Adipocyte (in vitro differentiated cells): ENCODE measurements around the gene ACSBG1.
A peak's percentile ranks its signal among the peaks of the same experiment; 100 is the strongest.

ENCODE experiments used
- DNase-seq: peaks from one replicate; pipeline ENCODE4 v3.0.0-alpha.2; 2015; ENCODE audit warnings: low read depth
- H3K27me3 ChIP-seq: replicated peaks from 2 replicates; pipeline ENCODE4 v1.7.0; 2013; ENCODE audit warnings: mild to moderate bottlenecking, low read length, moderate library complexity; ENCODE audit not compliant: control insufficient read depth, insufficient read depth
- H3K36me3 ChIP-seq: 2 replicates; pipeline ENCODE4 v1.7.0; 2013; ENCODE audit warnings: low read length, mild to moderate bottlenecking, moderate library complexity; ENCODE audit not compliant: control insufficient read depth, insufficient read depth, severe bottlenecking
- H3K4me1 ChIP-seq: 2 replicates; pipeline ENCODE4 v1.7.0; 2013; ENCODE audit warnings: mild to moderate bottlenecking, low read length, moderate library complexity; ENCODE audit not compliant: control insufficient read depth, insufficient read depth
- H3K4me3 ChIP-seq: 2 replicates; pipeline ENCODE4 v1.7.0; 2013; ENCODE audit warnings: mild to moderate bottlenecking, low read length, moderate library complexity
- H3K9ac ChIP-seq: 2 replicates; pipeline ENCODE4 v1.7.0; 2013; ENCODE audit warnings: mild to moderate bottlenecking, low read length, moderate library complexity
- H3K9me3 ChIP-seq: 2 replicates; pipeline ENCODE4 v1.7.0; 2013; ENCODE audit warnings: mild to moderate bottlenecking, low read length, moderate library complexity; ENCODE audit not compliant: control insufficient read depth

Gene ACSBG1, protein sequence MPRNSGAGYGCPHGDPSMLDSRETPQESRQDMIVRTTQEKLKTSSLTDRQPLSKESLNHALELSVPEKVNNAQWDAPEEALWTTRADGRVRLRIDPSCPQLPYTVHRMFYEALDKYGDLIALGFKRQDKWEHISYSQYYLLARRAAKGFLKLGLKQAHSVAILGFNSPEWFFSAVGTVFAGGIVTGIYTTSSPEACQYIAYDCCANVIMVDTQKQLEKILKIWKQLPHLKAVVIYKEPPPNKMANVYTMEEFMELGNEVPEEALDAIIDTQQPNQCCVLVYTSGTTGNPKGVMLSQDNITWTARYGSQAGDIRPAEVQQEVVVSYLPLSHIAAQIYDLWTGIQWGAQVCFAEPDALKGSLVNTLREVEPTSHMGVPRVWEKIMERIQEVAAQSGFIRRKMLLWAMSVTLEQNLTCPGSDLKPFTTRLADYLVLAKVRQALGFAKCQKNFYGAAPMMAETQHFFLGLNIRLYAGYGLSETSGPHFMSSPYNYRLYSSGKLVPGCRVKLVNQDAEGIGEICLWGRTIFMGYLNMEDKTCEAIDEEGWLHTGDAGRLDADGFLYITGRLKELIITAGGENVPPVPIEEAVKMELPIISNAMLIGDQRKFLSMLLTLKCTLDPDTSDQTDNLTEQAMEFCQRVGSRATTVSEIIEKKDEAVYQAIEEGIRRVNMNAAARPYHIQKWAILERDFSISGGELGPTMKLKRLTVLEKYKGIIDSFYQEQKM

DNA sequence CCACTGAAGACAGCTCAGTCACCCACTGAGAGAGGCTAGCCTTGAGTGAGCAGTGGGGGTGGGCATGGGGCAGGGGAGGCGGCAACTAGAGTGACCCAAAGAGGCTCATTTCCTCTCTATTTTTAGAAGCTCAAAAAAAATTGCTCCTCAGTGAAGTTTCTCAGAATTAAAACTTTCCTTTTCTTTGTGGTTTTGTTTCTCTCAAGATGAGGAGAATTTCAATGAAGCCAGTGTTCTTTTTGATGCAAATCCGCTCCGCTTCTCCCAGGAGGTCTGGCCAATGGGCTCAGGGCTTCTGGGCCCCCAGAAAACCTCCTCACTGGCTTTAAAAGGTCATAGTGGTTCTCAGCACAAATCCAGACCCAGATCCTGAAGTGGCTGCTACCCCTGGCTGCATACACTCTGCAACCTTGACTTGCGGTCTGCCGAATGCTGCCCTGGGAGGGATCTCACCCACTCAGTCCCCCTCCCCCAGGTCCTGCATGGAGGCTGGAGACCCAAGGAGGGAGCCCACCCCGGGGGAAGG is at the start of gene ACSBG1:
ACSBG1 (minus strand) TSS at position 51 of the 526 bp plus-strand sequence. CDS start 64 bp downstream, outside the sequence.
- no peak within 1 kb of the TSS for H3K4me3 ChIP-seq
- H3K27me3 ChIP-seq, result peaks cover 71% of the 10 kb centered on the region
- H3K36me3 ChIP-seq, result no peaks in the 10 kb centered on the region
- no peaks in the 10 kb centered on the region for H3K9me3 ChIP-seq
- H3K9ac ChIP-seq, result no peak within 1 kb of the TSS
- no peak for DNase-seq
- H3K4me1 ChIP-seq, result no peaks in the 10 kb centered on the region

DNA sequence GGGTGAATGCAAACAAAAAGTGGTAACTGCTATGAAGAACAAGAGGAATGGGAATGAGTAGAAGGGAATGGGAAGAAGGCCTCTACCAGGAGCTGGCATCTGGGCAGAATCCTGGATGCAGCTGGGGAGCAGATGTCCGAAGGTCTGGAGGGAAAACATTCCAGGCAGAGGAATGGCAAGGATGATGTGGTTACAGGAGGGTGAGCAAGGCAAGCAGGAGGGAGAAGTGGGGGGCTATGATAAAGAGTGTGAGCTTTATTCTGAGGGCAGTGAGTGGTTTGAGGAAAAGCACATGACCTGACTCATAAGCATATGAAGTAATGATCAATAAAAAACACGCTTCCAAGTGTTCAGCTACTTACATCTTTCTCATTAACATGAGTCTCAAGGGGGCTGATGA is 48.0 kb upstream of the ACSBG1 start:
- DNase-seq, result no peak
- no peaks in the 10 kb centered on the region for H3K27me3 ChIP-seq
- no peaks in the 10 kb centered on the region for H3K9me3 ChIP-seq
- H3K4me3 ChIP-seq, result no peak overlapping the region
- no peaks in the 10 kb centered on the region for H3K4me1 ChIP-seq
- peaks cover 88% of the 10 kb centered on the region for H3K36me3 ChIP-seq
- no peak overlapping the region for H3K9ac ChIP-seq

DNA sequence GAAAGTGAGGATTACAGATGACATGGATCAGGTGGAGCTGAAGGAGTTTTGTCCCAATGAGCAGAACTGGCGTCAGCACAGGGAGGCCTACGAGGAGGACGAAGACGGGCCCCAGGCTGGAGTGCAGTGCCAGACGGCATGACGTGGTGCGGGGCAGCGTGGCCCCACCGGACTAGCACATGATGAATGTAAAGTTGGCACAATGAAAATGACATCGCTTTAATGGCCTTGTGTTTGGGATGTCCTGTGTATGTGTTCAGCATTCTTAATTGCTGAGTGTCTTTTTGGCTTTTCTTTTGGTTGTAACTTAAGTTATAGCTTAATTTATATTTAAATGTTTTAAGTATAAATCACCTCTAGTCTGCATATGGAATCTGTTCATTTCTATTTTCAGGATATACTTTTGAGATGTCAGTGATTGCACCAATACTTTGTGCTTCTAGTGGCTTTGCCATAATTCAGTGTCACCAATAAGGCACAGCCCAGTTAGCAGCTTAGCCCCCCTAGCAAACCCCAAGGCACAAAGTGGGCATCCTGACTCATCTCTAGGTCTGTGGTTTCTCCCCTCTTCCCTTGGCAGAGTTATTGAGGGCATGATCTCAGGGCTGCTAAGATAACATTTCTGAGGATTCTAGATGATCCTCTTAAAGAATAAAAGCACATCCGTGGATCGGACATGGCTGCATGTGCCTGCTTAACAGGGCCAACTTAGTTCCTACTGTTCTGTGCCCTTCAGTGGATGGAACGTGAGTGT is 46.1 kb upstream of the ACSBG1 start:
- DNase-seq, result no peak
- Histone ChIP-seq H3K9ac (no peak overlapping the region), H3K4me1 (peaks cover 4% of the 10 kb centered on the region), H3K4me3 (no peak overlapping the region), H3K27me3 (no peaks in the 10 kb centered on the region), H3K9me3 (no peaks in the 10 kb centered on the region), H3K36me3 (peaks cover 70% of the 10 kb centered on the region)

DNA sequence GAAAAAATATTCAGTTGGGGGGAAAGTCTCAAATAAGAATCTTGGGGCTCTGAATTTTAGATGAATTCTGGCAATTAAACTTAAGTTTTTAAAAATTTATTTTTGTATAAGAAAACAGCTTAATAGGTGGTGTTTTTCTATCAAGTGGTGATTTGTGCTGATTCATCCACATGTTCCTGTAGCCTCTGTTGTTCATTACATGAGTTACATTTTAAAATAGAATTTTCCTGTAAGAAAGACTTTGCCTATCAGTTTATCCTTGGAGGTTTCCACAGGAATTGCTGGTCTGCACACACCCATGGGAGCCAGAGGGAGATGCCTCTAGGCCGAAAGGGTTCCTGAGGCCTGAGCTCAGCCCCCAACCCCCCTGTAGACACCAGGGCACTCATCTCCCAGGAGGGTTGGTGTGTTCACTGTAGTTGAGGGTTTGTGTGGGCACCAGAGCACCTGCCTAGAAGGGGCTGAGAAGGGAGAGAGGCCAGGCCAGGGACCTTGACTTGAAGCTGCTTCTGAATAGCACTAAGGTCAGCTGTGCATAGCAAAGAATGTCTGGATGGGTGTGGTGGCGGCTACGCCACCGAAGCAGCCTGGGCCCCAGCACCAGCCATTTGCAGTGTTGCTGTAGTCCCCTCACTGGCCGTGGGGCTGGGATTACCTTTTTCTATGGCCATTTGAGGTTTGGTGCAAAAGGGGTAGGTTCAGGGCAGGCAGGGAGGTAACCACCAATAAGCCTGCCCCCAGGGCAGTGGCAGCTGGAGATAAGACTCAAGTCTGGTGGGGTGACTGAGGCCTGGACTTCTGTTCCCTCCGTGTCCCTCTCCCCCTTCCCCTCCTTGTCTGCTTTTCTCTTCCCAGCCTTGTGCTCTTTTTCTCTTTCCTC is 41.9 kb upstream of the ACSBG1 start:
- DNase-seq, result peak; percentile 21
- Histone ChIP-seq H3K4me1 (peaks cover 4% of the 10 kb centered on the region), H3K9me3 (no peaks in the 10 kb centered on the region), H3K4me3 (no peak overlapping the region), H3K27me3 (no peaks in the 10 kb centered on the region), H3K36me3 (peaks cover 29% of the 10 kb centered on the region), H3K9ac (no peak overlapping the region)

DNA sequence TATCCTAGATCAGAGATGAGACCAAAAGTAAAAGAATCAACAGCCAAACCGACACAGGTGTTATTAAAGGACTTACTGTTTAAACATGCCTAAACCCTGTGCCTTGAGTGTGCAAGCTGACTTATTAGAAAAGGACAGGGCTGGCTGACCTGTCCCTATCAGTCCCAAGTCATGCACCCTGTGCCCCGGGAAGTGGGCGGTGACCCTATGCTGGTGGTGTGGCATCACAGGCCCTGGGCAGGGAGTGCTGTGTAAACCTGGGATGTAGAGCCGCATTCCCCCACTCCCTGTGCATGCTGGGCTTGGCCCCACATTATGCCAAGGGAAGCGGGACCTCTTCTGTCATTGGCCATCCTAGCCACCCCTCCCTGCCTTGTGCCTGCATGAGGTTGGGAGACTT is 40.6 kb upstream of the ACSBG1 start:
- Histone ChIP-seq H3K27me3 (no peaks in the 10 kb centered on the region), H3K9ac (no peak overlapping the region), H3K9me3 (no peaks in the 10 kb centered on the region), H3K4me1 (peaks cover 4% of the 10 kb centered on the region), H3K4me3 (no peak overlapping the region), H3K36me3 (peaks cover 16% of the 10 kb centered on the region)
- DNase-seq, result no peak

DNA sequence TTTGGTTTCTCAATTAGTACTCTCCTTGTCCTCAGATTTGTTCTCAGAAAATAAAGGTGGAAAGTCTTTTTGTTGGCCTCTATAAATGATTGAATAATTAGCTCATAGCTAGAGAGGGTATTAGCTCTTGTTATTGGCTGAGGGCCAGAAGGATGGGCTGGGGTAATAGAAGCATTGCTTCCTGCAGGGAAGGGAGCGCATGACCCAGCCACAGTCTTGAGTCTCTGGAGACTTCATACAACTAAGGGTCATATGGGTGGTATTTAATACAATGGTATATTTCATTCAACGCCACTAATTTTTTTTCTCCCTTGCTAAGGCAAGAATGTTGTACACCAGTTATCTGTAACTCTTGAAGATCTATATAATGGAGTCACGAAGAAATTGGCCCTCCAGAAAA is 38.4 kb upstream of the ACSBG1 start:
- peaks cover 4% of the 10 kb centered on the region for H3K4me1 ChIP-seq
- no peaks in the 10 kb centered on the region for H3K9me3 ChIP-seq
- no peak overlapping the region for H3K4me3 ChIP-seq
- no peak overlapping the region for H3K9ac ChIP-seq
- H3K36me3 ChIP-seq, result peaks cover 5% of the 10 kb centered on the region
- no peaks in the 10 kb centered on the region for H3K27me3 ChIP-seq
- DNase-seq, result no peak

DNA sequence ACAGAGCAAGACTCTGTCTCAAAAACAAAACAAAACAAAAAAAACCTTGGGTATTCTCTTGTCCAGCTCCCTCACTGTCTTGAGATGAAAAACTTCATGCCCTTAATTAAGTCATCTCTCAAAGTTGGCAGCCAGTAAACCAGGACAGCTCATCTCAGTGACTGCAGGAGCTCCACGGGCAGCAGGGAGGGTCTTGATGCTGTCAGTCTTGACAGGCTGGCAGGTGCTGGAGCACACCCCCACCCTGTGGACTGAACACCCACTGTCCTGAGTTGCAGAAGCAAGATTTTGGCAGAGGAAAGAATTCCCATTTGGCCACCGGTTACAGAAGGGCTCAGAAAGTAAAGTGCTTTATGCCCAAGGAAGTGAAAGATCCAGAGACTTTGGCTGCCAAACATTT is 38.0 kb upstream of the ACSBG1 start:
- DNase-seq, result no peak
- H3K4me3 ChIP-seq, result no peak overlapping the region
- H3K9ac ChIP-seq, result no peak overlapping the region

DNA sequence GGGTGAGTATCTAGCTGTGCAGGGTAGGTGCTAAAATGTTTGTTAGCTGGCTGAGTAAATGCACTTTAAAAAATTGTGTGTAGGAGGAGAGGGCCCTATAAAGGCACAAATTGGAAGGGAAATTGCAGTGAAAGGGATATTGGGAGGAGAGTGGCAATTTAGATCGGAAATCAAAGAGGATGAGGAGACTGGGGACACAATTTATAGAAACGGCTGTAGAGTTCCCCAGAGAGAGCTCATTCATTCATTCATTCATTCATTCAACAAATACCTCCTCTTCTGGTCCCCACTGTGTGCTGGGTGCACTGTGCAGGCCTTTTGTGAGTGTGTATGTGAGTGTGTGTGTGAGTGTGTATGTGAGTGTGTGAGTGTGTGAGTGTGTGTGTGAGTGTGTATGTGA is 32.4 kb upstream of the ACSBG1 start:
- H3K9me3 ChIP-seq, result no peaks in the 10 kb centered on the region
- H3K36me3 ChIP-seq, result no peaks in the 10 kb centered on the region
- H3K4me3 ChIP-seq, result no peak overlapping the region
- H3K9ac ChIP-seq, result no peak overlapping the region
- H3K4me1 ChIP-seq, result peaks cover 8% of the 10 kb centered on the region
- DNase-seq, result no peak
- no peaks in the 10 kb centered on the region for H3K27me3 ChIP-seq

More for the DNA sequence above, 38.0 kb upstream of the ACSBG1 start:
- H3K36me3 ChIP-seq, result peaks cover under 1% of the 10 kb centered on the region
- H3K4me1 ChIP-seq, result peaks cover 4% of the 10 kb centered on the region
- H3K27me3 ChIP-seq, result no peaks in the 10 kb centered on the region
- no peaks in the 10 kb centered on the region for H3K9me3 ChIP-seq

DNA sequence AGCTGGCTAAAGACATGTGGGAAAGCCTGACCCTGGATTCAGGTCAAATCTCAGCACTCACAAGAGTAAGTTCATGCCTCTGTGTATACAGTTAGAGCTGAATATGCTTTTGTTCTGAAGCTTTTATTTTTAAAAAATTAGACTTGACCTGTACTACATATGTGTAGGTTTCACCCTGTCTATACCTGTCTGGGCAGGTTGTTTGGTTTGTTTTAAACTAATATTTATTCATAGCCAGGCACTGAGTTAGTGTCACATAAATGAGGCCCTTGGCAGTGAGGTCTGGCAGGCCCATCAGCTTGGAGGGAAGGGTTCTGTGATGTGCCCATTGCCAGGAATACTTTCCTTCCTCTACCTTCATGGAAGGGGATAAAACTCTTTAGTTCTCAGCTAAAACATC is 31.9 kb upstream of the ACSBG1 start:
- DNase-seq, result no peak
- no peak overlapping the region for H3K9ac ChIP-seq
- H3K9me3 ChIP-seq, result no peaks in the 10 kb centered on the region
- H3K27me3 ChIP-seq, result no peaks in the 10 kb centered on the region
- no peaks in the 10 kb centered on the region for H3K36me3 ChIP-seq
- no peak overlapping the region for H3K4me3 ChIP-seq
- H3K4me1 ChIP-seq, result peaks cover 8% of the 10 kb centered on the region

DNA sequence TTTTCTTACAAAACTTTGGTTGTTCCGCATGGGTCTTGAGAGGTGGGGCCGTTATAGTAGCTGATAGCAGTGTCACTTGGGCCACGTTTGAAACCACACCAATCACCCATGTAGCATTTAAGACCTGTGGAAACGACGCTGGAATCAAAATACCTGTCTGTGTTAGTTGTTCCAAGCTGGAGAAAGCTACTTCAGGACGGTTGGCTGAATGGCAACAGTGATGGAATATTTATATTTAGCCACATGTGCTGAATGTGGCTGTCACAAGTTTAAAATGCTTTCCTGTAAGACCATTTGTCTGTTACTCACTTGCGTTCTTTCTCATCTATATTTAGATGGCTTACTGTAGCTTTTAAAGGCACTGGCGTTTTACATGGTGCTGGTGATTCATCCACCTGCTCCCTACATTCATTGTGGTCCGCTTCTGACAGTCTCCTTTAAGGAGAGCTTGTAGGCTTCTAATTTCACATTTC is 31.4 kb upstream of the ACSBG1 start:
- Histone ChIP-seq H3K9ac (no peak overlapping the region), H3K9me3 (no peaks in the 10 kb centered on the region), H3K4me1 (peaks cover 8% of the 10 kb centered on the region), H3K4me3 (no peak overlapping the region), H3K27me3 (no peaks in the 10 kb centered on the region), H3K36me3 (no peaks in the 10 kb centered on the region)
- DNase-seq, result no peak
